Measurements from ENCODE around the gene TANC1.

DNA sequence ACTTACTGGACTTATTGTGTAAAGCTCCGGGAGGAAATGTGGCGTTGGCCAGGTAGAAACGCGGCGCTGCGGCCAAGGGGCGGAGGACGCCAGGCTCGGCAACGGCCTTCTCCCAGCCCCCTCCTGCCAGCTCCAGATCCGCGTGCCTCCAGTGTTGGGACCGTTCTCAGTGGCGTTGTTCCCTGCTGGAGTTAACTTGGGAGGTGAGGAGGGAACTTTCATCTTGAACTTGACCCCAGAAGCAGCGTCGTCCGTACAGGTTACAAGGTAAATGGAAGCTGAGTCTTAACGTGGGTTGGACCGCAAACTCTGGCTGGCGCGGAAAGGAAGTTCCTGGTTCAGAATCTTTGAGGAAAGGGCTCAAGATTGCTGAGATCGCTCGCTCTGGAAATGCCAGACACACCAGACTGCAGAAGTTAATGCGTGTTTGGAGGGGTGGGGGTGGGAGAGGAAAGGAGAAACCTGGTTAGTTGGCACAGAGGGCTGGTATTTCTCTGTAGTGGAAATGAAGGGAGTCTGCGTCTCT, 1.3 kb downstream of the TANC1 start:
- TF ChIP-seq POLR2A (IDR thresholded peaks at IDR 0.05; ENCODE audit: low read length) (no peak), GATA1 (IDR thresholded peaks at IDR 0.05; ENCODE audit: low read depth, low read length) (no peak)

Data from erythroblast (primary cell).